SJSA1 (cell line): ENCODE data around the gene WDR5. TPM values are rescaled to one million over a fixed set of nuclear protein-coding genes. Genes with fewer than 3 reads are reported as not detected.

Experiments
- DNase-seq, 2 experiments: peaks; one replicate each; pipeline ENCODE4 v3.0.0-alpha.2; 2015 to 2020; ENCODE audit warnings: low spot score in 2 of 2, low read depth in 1 of 2
- H3K27ac ChIP-seq: fragments of 250-450 bp; sonication (Bioruptor Pico); 2 replicates; pipeline ENCODE4 v1.5.1; 2020; ENCODE audit warnings: mild to moderate bottlenecking, moderate library complexity
- H3K27me3 ChIP-seq: fragments of 250-450 bp; sonication (Bioruptor Pico); replicated peaks from 2 replicates; pipeline ENCODE4 v1.5.1; 2020; ENCODE audit warnings: mild to moderate bottlenecking, moderate library complexity
- H3K36me3 ChIP-seq: fragments of 250-450 bp; sonication (Bioruptor Pico); 2 replicates; pipeline ENCODE4 v1.5.1; 2020; ENCODE audit warnings: mild to moderate bottlenecking
- H3K4me1 ChIP-seq: fragments of 250-450 bp; sonication (Bioruptor Pico); replicated peaks from 2 replicates; pipeline ENCODE4 v1.6.1; 2021; ENCODE audit warnings: mild to moderate bottlenecking
- H3K4me3 ChIP-seq: fragments of 250-450 bp; sonication (Bioruptor Pico); 2 replicates; pipeline ENCODE4 v1.5.1; 2020; ENCODE audit warnings: mild to moderate bottlenecking
- H3K9me3 ChIP-seq: fragments of 250-450 bp; sonication (Bioruptor Pico); replicated peaks from 2 replicates; pipeline ENCODE4 v1.5.1; 2020; ENCODE audit warnings: mild to moderate bottlenecking
- total RNA-seq: library from RNA; depleted of rRNA; stranded (reverse); fragments of >200 nt; shearing (Covaris generic); gene quantifications from 2 replicates; pipeline ENCODE4 v1.2.3, GENCODE V29; 2014; rRNA removed

The WDR5 gene
- total RNA-seq, 1 experiment from 2014 or later, result 26.7 TPM

DNA sequence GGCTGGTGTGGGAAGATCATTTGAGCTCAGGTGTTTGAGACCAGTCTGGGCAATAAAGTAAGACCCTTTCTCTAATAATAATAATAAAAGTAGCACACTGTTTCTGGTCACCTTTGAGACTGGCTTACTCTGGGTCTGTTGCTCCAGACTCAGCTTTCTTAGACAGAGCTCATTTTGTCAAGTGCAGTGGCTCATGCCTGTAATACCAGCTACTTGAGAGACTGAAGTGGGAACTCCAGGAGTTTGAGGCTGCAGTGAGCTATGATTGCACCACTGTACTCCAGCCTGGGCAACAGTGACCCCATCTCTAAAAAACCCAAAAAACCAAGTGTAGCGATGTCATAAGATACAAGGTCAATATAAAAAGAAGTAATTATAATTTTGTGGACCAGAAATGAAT lies 64.8 kb downstream of the WDR5 start:
- no peak for DNase-seq
- H3K27ac ChIP-seq, result no peak overlapping the region
- H3K9me3 ChIP-seq, result no peaks in the 10 kb centered on the region
- H3K27me3 ChIP-seq, result peaks cover 14% of the 10 kb centered on the region; the same call in 1 of the 2 replicates
- no peaks in the 10 kb centered on the region for H3K4me1 ChIP-seq
- no peaks in the 10 kb centered on the region for H3K36me3 ChIP-seq
- no peak overlapping the region for H3K4me3 ChIP-seq

GRCh38 chr9:134203224-134203623 lies 67.3 kb downstream of the WDR5 start:
- no peak overlapping the region for H3K4me3 ChIP-seq
- DNase-seq, result no peak
- no peaks in the 10 kb centered on the region for H3K9me3 ChIP-seq
- no peaks in the 10 kb centered on the region for H3K36me3 ChIP-seq
- H3K27me3 ChIP-seq, result peaks cover 14% of the 10 kb centered on the region; the same call in 1 of the 2 replicates
- H3K4me1 ChIP-seq, result no peaks in the 10 kb centered on the region
- no peak overlapping the region for H3K27ac ChIP-seq

- Histone ChIP-seq H3K27me3 (peaks cover 14% of the 10 kb centered on the region; the same call in 1 of the 2 replicates), H3K36me3 (no peaks in the 10 kb centered on the region), H3K9me3 (no peaks in the 10 kb centered on the region), H3K4me3 (no peak overlapping the region), H3K27ac (no peak overlapping the region), H3K4me1 (no peaks in the 10 kb centered on the region)
- DNase-seq, result no peak
Measured at GRCh38 chr9:134204041-134204440, 68.2 kb downstream of the WDR5 start.

- no peaks in the 10 kb centered on the region for H3K4me1 ChIP-seq
- DNase-seq, result no peak
- H3K27me3 ChIP-seq, result peaks cover 14% of the 10 kb centered on the region; the same call in 1 of the 2 replicates
- no peaks in the 10 kb centered on the region for H3K36me3 ChIP-seq
- no peak overlapping the region for H3K4me3 ChIP-seq
- no peaks in the 10 kb centered on the region for H3K9me3 ChIP-seq
- H3K27ac ChIP-seq, result no peak overlapping the region
Measured at GRCh38 chr9:134204991-134205578, 69.2 kb downstream of the WDR5 start.

DNA sequence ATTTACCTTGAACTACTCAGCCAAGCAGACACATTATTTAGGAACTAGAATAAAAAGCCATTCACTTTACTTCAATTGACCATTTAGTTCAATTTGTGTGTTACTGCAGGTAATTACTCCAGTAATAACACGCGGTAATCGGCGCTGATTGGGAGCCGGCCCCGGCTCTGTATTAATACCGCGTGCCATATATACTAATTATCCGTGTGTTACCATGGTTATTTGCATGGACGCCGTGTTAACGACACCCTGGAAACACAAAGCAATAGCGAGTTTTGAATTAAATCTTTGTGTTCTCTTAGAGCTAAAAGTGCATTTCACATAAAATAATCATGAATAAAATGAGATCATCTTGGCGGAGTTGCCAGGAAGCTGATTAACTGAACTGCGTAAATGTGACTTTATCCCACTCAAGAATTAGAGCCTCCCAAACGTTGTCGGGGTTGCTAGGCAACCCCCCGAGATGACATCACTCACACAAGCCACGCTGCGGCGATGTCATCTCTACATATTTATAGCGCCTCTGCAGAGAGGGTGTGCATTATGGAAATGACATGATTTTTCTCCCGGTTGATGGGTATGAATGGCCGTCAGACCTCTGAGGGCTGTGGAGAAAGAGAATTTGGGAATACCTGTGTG lies 69.9 kb downstream of the WDR5 start:
- Histone ChIP-seq H3K27me3 (peaks cover 10% of the 10 kb centered on the region; the same call in 1 of the 2 replicates), H3K36me3 (no peaks in the 10 kb centered on the region), H3K9me3 (no peaks in the 10 kb centered on the region), H3K4me1 (no peaks in the 10 kb centered on the region), H3K4me3 (no peak overlapping the region), H3K27ac (no peak overlapping the region)
- DNase-seq, result no peak

DNA sequence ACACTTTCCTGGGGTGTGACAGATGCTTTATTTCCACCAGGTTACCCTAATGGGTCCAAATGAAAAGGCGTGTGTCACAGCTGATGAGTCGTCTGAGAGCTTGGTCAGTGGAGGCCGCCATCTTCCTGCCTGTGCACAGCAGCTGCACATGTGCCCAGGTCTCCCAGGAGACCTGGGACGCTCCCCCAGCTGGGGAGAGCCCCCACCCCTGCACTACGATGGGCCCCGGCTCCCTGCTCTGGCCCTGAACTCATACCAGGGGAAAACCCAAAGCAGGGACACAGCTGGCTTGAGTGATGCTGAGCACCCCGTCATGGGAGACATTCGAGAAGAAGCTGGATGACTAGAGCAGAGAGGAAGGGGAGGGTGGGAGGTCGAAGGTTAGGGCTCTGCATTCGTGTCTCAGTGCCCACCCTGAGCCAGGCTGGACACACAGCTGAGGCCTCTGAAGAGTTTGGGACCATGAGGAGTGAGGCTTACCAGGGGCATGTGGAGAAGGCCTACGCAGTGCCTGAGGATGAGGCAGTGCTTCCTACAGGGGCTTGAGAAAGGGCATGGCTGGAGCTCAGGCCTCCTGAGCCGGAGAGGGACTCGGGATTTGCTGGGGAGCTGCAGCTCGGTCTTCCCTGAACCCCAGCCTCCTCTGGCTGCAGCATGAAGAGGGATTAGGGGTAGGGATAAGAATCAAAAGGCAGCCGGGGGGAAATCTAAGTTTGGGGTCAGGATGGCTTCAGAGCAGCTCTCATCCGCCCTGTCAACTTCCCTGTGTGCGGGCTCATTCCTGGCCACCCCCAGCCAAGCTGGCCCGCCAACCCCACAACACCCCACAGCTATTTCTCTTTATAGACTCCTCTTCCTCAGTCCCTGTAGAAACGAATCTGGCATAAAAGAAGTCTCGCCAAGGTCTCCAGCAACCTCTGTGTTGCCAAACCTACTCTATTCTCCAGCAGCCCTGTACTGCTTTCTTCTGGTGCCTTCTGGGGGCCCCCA lies 70.7 kb downstream of the WDR5 start:
- Histone ChIP-seq H3K9me3 (no peaks in the 10 kb centered on the region), H3K27me3 (peaks cover 10% of the 10 kb centered on the region; the same call in 1 of the 2 replicates), H3K36me3 (no peaks in the 10 kb centered on the region), H3K4me3 (no peak overlapping the region), H3K4me1 (no peaks in the 10 kb centered on the region), H3K27ac (no peak overlapping the region)
- DNase-seq, result no peak

DNA sequence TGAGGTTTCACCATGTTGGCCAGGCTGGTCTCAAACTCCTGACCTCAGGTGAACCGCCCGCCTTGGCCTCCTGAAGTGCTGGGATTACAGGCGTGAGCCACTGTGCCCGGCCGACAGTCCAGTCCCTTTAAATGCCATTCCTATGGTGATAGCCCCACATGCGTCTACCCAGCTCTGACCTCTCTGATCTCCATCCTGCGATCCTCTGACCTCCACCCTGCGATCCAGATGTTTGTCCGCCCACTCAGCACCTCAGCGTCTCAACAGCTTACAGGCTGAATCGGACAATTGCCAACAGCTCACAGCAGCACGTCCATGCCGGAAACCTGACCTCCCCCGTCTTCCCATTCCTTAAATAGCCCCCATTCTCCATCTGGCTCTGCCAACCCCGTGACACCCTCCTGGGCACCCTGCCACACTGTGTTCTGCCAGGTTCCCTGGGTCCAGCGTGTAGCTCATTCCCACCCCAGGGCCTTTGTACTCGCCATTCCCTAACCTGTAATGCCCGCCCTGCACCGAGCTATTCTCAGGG lies 72.5 kb downstream of the WDR5 start:
- Histone ChIP-seq H3K36me3 (no peaks in the 10 kb centered on the region), H3K27ac (no peak overlapping the region), H3K27me3 (no peaks in the 10 kb centered on the region), H3K4me1 (no peaks in the 10 kb centered on the region), H3K4me3 (no peak overlapping the region), H3K9me3 (no peaks in the 10 kb centered on the region; the same call in 1 of the 2 replicates)
- no peak for DNase-seq

GRCh38 chr9:134208981-134209725 lies 73.3 kb downstream of the WDR5 start:
- Histone ChIP-seq H3K9me3 (no peaks in the 10 kb centered on the region; the same call in 1 of the 2 replicates), H3K4me1 (peaks cover 7% of the 10 kb centered on the region), H3K36me3 (no peaks in the 10 kb centered on the region), H3K27me3 (no peaks in the 10 kb centered on the region), H3K4me3 (no peak overlapping the region), H3K27ac (no peak overlapping the region)
- no peak for DNase-seq

Other genes with a start within 250 kb of the WDR5 start
- 12.2 and 25.0 TPM in 2 replicates for gene VAV2, start 143.8 kb upstream of the WDR5 start, total RNA-seq
- 4.0 and 9.2 TPM in 2 replicates for gene BRD3OS, start 110.6 kb upstream of the WDR5 start, total RNA-seq
- gene BRD3, start 68.1 kb upstream of the WDR5 start, total RNA-seq, result 0.66 and 3.8 TPM in 2 replicates
- not detected in 2 replicates for gene RNU6ATAC, start 28.5 kb downstream of the WDR5 start, total RNA-seq
- gene RXRA, start 190.4 kb downstream of the WDR5 start, total RNA-seq, result 12.2 and 15.7 TPM in 2 replicates